ENCODE data around the gene SARDH. TPM values are rescaled to one million over a fixed set of nuclear protein-coding genes. Genes with fewer than 3 reads are reported as not detected.
"Not testable (repeated sequence)": the region's sequence is repeated elsewhere in the genome, so short reads cannot be mapped to it uniquely, and the experiment has no call there.

Gene SARDH
- total and polyA plus RNA-seq, 2 experiments from 2014 or later = 6.0 to 16.9 TPM

- no peaks in the 10 kb centered on the region for H3K27me3 ChIP-seq
- H3K27ac ChIP-seq = no peak overlapping the region
- H3K4me3 ChIP-seq = no peak overlapping the region
- DNase-seq (ENCODE audit: low read depth in 1 of 2, low spot score in 1 of 2) = peak in 1 of 2 donors; percentile 61
- no peaks in the 10 kb centered on the region for H3K9me3 ChIP-seq (ENCODE audit: low read depth)
- H3K36me3 ChIP-seq = peaks cover 3% of the 10 kb centered on the region
- H3K4me1 ChIP-seq (ENCODE audit: low read depth) = no peaks in the 10 kb centered on the region
- TF ChIP-seq CTCF (IDR thresholded peaks at IDR 0.05; ENCODE audit: low read depth, low read length) = peak; percentile 15
Measured at GRCh38 chr9:133768859-133769510, 30.8 kb upstream of the SARDH start.

- Histone ChIP-seq H3K9me3 (ENCODE audit: low read depth) (no peaks in the 10 kb centered on the region), H3K27ac (no peak overlapping the region), H3K36me3 (no peaks in the 10 kb centered on the region), H3K4me1 (ENCODE audit: low read depth) (no peaks in the 10 kb centered on the region), H3K27me3 (no peaks in the 10 kb centered on the region), H3K4me3 (no peak overlapping the region)
- no peak for DNase-seq (ENCODE audit: low read depth in 1 of 2, low spot score in 1 of 2)
- TF ChIP-seq CTCF (IDR thresholded peaks at IDR 0.05; ENCODE audit: low read depth, low read length) = no peak
Measured at GRCh38 chr9:133768371-133768858, 30.3 kb upstream of the SARDH start.

GRCh38 chr9:133767625-133768024, 29.5 kb upstream of the SARDH start:
- Histone ChIP-seq H3K9me3 (ENCODE audit: low read depth) (no peaks in the 10 kb centered on the region), H3K36me3 (no peaks in the 10 kb centered on the region), H3K27me3 (no peaks in the 10 kb centered on the region), H3K27ac (no peak overlapping the region), H3K4me1 (ENCODE audit: low read depth) (no peaks in the 10 kb centered on the region), H3K4me3 (no peak overlapping the region)
- DNase-seq (ENCODE audit: low read depth in 1 of 2, low spot score in 1 of 2) = no peak
- TF ChIP-seq CTCF (IDR thresholded peaks at IDR 0.05; ENCODE audit: low read depth, low read length) = no peak

GRCh38 chr9:133767008-133767407, 28.9 kb upstream of the SARDH start:
- Histone ChIP-seq H3K4me1 (ENCODE audit: low read depth) (no peaks in the 10 kb centered on the region), H3K27me3 (no peaks in the 10 kb centered on the region), H3K27ac (no peak overlapping the region), H3K4me3 (no peak overlapping the region), H3K36me3 (no peaks in the 10 kb centered on the region), H3K9me3 (ENCODE audit: low read depth) (no peaks in the 10 kb centered on the region)
- no peak for TF ChIP-seq CTCF (IDR thresholded peaks at IDR 0.05; ENCODE audit: low read depth, low read length)
- no peak for DNase-seq (ENCODE audit: low read depth in 1 of 2, low spot score in 1 of 2)

GRCh38 chr9:133766234-133766633, 28.1 kb upstream of the SARDH start:
- not testable (repeated sequence) for H3K9me3 ChIP-seq (ENCODE audit: low read depth); H3K4me1 ChIP-seq (ENCODE audit: low read depth); H3K27ac ChIP-seq; H3K27me3 ChIP-seq; H3K36me3 ChIP-seq; DNase-seq (ENCODE audit: low read depth in 1 of 2, low spot score in 1 of 2); H3K4me3 ChIP-seq

GRCh38 chr9:133763272-133764183, 25.4 kb upstream of the SARDH start:
- Histone ChIP-seq H3K4me3 (no peak overlapping the region), H3K4me1 (ENCODE audit: low read depth) (no peaks in the 10 kb centered on the region), H3K27me3 (no peaks in the 10 kb centered on the region), H3K27ac (no peak overlapping the region), H3K9me3 (ENCODE audit: low read depth) (no peaks in the 10 kb centered on the region), H3K36me3 (no peaks in the 10 kb centered on the region)
- TF ChIP-seq CTCF (IDR thresholded peaks at IDR 0.05; ENCODE audit: low read depth, low read length) = no peak
- DNase-seq (ENCODE audit: low read depth in 1 of 2, low spot score in 1 of 2) = peak in 1 of 2 donors; percentile 40
